Measurements from ENCODE around the gene DHRS1. TPM values are rescaled to one million over a fixed set of nuclear protein-coding genes. Genes with fewer than 3 reads are reported as not detected.

DHRS1 gene
- total RNA-seq, 1 donor from 2014 or later = 91.0 TPM

DNA sequence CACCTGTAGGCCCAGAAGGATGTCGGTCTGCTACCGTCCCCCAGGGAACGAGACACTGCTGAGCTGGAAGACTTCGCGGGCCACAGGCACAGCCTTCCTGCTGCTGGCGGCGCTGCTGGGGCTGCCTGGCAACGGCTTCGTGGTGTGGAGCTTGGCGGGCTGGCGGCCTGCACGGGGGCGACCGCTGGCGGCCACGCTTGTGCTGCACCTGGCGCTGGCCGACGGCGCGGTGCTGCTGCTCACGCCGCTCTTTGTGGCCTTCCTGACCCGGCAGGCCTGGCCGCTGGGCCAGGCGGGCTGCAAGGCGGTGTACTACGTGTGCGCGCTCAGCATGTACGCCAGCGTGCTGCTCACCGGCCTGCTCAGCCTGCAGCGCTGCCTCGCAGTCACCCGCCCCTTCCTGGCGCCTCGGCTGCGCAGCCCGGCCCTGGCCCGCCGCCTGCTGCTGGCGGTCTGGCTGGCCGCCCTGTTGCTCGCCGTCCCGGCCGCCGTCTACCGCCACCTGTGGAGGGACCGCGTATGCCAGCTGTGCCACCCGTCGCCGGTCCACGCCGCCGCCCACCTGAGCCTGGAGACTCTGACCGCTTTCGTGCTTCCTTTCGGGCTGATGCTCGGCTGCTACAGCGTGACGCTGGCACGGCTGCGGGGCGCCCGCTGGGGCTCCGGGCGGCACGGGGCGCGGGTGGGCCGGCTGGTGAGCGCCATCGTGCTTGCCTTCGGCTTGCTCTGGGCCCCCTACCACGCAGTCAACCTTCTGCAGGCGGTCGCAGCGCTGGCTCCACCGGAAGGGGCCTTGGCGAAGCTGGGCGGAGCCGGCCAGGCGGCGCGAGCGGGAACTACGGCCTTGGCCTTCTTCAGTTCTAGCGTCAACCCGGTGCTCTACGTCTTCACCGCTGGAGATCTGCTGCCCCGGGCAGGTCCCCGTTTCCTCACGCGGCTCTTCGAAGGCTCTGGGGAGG, 11.3 kb upstream of the DHRS1 start, which contains the start of gene LTB4R:
TSS of gene LTB4R (plus strand) at position 857 of the 959 bp plus-strand sequence. CDS start 4,150 bp downstream, outside the sequence.
- ATAC-seq = peak; percentile 69

DNA sequence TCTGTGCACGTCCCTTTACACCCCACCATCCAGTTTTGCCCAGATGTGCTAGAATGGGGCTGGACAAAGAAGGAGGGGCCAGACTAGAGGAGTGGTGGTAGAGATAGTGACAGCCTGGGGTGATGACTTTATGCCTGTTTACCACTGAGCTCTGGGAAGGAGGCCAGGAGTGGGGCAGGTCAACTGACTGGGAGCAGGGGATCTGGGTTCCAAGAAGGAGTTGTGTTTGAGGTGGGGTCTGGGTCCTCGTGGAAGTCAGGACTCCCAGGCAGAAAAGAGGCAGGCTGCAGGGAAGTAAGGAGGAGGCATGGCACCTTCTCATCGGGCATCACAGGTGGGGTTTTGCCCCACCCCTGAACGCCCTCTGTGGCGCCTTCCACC, 10.7 kb upstream of the DHRS1 start:
- ATAC-seq (peak; percentile 46), DNase-seq (ENCODE audit: low spot score) (peak; percentile 85)

More for the DNA sequence above, 11.3 kb upstream of the DHRS1 start, which contains the start of gene LTB4R:
- DNase-seq (ENCODE audit: low spot score) = peak; percentile 91

DNA sequence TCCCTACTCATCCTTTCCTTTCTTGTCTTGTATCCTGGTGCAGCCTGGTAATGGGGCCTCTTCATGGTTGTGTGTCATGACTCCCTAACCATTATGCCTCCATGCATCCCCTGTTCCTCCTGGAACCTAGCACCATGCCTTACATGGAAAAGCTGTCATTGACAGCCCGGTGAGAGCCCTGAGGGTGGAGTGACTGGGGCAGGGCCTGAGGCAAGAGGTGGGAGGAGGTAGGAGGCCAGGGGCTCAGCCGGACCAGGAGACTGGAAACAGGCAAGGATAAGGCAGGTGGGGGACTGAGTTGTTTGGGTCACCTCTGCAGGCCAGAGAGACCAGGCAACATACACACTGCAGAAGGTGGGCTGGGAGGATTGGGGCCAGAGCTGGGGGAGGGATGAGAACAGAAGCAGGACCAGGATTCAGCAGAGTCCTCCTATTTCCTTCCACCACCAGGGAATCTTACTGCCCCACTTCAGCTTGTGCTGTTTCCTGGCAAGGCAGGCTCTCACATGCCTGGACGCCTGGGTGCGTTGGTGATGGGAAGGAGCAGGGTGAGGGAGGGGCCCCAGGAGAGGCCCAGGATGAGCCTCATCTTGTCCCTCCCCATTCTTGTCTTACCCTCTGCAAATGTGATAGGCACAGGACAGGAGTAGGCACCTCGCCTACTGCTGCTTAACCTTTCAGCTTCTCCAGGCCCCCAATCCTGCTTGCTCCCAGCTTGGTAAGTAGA, 10.1 kb upstream of the DHRS1 start, which contains the start of gene LTB4R2:
TSS of gene LTB4R2 (plus strand) at position 603 of the 727 bp plus-strand sequence. CDS start 525 bp downstream, outside the sequence.
- ATAC-seq (no peak), DNase-seq (ENCODE audit: low spot score) (no peak)

DNA sequence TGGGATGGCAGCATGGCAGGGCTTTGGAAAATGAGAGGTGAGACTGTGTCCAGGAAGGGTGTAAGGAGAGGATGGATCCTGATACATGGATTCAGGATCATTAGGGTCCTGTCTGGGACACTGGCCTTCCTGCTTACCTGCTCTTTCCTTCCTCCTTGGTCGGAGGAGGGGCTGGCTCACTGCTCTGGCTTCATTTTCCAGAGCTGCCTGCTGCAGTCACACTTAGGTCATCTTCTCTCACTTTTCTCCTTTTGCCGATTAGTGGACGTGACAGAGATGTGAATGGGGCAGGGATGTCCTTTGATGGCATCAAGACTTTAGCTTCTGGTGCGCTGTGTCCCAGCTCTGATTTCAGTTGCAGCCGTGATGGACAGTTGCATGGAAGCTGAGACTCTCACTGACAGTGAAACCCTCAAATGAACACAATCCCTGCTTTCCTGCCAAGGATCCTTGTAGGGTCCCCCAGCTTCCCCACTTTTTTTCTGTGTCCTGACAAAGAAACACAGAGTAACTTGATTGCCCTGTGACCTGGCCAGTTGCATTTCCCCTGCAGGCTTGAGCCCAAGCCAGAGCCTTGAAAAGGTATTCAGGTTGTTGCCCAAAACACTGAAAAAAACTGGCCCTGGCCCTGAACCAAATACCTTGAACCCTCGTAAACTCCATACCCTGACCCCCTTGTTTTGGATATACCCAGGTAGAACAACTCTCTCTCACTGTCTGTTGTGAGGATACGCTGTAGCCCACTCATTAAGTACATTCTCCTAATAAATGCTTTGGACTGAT, 9.0 kb upstream of the DHRS1 start:
- peak; percentile 71 for DNase-seq (ENCODE audit: low spot score)
- peak; percentile 1 for ATAC-seq

DNA sequence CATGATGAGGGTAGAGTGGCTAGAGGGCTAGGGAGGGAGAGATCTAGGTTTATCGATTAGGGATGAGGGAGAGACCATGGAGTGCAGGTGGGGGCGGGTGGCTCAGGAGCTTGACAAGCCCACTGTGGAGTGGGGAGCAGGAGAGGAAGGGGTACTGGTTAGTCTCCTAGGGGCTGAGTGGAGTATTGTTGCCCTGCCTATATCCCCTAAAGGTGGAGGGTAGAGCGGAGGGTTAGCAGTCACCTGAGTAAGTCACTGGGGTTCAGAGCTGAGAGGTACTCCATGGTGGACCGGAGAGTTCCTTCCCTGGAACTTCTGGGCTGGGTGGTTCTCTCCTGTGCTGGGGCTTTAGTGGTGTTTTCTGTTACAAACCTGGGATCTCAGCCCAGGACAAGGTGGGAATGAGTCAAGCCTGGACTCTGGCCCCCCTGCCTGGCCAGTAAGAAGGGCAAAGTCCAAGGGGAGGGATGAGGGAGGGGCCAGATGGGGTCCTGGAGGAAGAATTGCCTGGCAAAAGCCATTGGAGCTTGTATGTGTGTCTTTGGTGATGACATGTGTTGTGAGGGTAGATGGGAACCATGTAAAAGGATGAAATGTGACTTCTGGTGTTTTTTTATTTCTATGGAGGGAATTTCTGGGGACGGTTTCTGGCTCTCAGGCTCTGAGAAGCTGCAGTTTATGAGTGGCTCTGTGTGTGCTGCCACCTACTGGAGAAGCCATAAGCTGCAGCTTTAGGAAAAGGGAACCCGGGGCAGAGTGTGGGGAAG, 8.2 kb upstream of the DHRS1 start, which contains the start of gene CIDEB:
TSS of gene CIDEB (minus strand) at position 403 of the 767 bp plus-strand sequence. CDS start at position 284, 119 bp downstream.
- ATAC-seq = peak; percentile 59
- peak; percentile 92 for DNase-seq (ENCODE audit: low spot score)

DNA sequence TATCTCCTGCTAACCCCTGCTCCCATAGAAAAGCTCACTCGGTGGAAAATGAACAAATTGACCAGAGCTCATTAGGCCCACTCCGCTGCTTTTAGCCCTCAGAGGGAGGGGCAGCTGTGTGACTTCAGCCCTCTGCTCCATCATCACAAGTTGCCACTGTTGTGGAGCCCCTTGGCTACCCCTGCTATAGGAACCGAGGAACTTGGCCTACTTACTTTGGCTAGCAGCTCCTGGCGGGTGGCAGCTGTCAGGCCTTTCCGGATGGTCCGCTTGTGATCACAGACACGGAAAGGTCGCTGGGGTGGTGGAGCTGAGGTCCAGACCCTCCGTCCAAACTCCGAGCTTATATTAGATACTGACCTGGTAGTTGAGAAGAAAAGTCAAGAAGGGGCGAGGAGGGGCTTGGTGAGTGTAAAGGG, 7.6 kb upstream of the DHRS1 start:
- DNase-seq (ENCODE audit: low spot score) (no peak), ATAC-seq (no peak)

DNA sequence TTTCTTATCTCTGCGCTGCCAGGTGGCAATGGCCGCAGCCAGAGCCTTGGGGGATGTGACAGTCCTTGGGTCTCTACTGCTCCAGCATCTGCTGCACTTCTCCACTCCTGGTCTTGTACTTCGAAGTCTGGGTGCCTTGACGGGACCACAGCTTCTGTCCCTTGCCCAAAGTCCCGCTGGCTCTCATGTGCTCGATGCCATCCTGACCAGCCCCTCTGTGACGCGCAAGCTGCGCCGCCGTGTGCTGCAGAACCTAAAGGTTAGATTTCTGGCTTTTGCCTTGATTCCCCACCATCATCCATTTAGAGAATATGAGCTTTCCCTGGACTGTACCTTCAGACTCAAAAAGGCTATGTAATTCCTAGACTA, 4.4 kb upstream of the DHRS1 start:
- ATAC-seq (no peak), DNase-seq (ENCODE audit: low spot score) (no peak)

DNA sequence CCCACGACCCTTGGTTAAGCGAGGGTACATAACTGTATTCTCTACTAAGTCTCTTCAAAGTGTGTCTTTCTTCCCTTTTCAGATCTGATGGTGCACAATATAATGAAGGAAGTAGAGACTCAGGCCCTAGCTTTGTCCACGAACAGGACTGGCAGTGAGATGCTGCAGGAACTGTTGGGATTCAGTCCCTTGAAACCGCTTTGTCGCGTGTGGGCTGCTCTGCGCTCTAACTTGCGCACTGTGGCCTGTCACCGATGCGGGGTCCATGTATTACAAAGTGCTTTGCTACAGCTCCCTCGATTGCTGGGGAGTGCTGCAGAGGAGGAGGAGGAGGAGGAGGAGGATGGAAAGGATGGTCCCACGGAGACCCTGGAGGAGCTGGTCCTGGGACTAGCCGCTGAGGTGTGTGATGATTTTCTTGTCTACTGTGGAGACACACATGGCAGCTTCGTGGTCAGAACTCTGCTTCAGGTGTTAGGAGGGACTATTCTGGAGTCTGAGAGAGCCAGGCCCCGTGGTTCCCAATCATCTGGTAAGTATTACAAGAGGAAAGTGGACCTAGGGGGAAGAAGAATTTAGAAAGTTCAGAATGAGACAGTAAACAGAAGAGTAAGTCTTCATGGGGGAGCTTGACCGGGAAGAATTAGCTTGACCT, 873 bp upstream of the DHRS1 start:
- ATAC-seq = no peak
- DNase-seq (ENCODE audit: low spot score) = no peak

DNA sequence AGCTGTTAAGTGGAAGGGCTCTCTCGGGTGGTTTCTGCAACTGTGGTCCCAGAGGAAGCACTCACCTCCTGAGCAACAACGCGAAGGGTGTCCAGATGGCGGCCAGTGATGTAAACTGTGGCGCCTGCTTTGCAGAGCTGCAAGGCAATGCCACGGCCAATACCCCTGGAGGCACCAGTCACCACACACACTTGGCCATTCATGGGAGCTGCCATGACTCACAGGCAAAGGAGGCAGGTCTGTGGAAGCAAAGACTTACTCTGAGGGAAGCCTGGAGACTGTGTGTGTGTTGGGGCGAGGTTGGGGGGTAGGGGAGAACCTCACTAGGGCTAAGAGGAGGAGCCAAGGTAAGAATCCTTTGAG, 707 bp downstream of the DHRS1 start:
- no peak for DNase-seq (ENCODE audit: low spot score)
- peak; percentile 30 for ATAC-seq

DNA sequence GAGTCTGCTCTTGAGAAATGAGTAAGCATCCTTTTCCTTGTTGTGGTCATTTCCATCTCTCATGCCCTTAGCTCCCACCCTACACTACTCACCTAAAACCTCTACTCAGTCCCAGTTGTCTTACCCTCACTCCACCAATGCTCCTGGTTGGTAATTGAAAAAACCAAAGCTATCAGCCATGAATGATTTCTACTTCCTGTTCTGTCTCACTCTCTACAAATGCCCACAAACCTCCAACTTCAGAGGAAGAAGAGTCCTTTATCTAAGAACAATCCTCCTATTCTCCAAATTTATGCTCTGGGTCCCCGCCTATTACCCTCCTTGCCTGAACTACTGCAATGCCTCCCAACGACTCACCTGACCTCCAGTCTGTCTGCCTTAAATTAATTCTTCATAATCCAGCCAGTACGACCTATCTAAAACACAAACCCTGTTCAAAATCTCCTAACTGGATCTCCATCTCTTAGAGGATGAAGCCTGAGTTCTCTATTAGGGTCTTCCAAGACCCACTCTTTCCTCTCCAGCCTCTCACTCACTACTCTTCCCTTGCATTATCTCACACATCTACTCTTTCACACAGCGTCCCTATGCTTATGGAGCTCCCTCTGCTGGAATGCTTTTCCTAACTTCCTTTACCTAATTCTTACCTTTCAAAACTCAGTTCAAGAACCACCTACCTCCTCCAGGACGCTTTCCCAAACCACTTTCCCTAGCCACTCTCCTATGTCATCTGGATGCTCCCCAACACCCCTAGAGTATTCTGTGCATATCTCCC, 2.2 kb downstream of the DHRS1 start:
- DNase-seq (ENCODE audit: low spot score) (no peak), ATAC-seq (peak; percentile 33)

DNA sequence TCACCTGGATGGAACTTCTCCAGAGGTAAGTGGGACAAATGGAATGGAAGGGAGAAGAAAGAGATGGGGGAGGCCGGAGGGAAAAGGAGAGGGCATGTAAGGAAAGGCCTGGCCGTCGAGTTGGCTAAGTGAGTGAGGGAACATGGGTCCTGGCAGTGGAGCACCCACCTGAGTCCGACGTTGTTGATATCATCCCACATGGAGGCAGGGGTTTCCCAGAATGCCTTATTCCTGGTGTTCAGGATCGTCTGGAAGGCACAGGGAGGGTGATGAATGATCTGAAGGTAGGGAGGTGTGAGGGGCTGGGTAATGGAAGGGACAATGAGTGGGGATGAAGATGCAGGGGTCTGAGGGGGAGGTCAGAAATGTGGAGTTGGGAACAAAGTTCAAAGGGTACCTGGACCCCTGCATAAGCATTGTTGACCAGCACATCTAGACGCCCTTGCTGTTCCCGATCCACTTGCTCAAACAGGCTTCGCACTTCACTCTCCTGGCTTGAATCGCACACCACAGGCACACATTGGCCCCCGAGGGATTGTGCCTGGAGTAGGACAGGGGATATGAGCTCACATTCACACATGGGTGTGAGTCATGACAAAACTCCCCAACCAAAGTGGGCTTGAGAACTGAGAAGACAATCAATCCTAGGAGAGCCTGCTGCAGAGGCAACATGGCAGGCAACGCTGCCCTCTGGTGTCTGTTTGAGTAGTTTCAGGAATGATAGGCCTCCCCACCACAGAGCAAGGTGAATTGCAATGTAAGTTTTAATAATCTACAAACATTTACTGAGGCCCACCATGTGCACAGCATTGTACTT, 3.0 kb downstream of the DHRS1 start:
- DNase-seq (ENCODE audit: low spot score) (no peak), ATAC-seq (peak; percentile 37)

DNA sequence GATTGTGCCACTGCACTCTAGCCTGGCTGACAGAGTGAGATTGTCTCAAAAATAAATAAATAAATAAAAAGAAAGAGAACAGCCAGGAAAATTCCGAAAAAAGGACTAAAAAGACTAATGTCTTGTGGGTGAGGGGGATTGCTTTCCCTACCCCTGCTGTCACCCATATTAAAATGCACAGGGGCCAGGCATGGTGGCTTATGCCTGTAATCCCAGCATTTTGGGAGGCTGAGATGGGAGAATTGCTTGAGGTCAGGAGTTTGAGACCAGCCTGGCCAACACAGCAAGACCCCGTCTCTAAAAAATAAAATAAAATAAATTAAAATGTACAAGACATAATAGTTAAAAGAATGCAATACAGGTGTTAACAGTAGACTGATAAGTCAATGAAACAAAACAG, 6.1 kb downstream of the DHRS1 start:
- ATAC-seq = no peak
- no peak for DNase-seq (ENCODE audit: low spot score)

DNA sequence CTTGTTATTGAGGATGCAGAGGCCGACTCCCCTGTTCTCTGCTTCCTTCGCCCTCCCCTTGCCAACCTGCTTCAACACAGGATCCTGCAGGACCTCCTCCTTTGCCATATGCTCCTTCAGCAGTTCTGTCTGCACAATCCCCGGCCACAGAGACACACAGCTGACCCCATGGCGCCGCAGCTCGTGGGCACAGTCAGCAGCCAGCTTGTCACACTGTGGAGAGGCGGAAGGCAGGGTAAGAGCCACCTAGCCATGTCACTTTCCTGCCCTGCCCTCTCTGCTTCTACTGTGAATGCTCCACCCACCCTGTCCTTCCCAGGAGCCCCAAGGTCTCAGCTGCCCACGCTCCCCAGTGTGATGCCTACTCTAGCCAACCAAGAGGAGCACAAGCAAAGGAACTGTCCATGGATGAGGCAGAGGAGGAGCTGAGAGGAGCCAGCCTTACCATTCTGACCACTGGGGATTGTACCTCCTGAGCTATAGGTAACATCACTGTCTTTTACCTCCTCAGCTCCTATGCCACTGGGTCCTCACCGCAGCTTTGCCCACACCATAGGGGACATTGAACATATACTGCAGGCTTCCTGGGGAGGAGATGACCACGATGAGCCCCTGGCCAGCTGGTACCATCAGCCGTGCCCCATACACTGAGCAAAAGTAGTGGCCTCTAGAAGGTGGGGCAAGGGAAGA, 7.3 kb downstream of the DHRS1 start:
- DNase-seq (ENCODE audit: low spot score) = no peak
- peak; percentile 7 for ATAC-seq

DNA sequence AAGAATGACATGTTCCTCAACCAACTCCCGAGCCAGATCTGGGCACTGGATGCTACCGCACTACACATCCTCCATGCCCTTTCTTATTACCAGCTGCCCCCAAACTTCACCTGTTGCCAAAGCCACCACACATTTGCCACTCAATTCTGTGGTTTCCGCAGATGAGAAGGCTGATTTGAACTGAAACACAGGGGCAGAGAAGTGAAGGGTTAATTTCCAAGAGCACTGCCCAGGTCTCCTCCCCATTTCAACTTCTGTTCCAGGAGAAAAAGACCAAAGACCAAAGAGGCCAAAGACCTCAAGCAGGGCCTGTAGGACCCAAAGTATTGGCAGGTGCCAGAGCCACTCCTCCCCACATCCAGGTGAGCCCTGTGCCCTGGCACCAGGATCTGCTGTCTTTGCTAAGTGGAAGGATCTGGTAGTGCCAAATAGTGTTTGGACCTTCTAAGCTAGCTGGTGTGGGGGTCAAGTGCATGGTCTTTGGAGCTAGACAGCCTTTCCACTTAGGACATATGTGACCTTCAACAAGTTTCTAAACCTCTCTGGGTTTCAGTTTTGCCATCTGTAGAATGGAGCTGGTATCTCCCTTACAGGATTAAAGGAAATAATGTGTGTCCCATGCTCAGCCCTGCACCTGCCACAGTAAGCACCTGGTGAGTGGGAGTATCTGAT, 8.0 kb downstream of the DHRS1 start:
- ATAC-seq = peak; percentile 93
- DNase-seq (ENCODE audit: low spot score) = peak; percentile 86

DNA sequence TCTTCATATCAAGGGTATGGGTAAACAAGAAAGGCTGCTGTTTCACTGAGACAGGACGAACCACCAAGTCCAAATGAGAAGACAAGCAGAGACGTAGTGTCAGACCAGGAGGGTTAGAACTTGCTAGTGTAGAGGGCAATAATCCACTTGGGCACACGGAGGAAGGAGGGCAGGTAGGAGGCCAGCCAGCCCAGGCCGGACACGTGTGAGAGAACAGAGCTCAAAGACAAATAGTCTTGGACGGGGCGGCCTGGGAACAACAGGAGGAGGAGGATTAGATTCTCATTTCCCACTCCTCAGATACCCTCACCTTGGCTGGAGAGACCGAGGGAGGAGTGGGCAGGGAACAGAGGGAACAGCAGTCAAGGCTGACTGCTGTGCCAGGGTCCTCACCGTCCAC, 8.8 kb downstream of the DHRS1 start:
- ATAC-seq (peak; percentile 57), DNase-seq (ENCODE audit: low spot score) (no peak)

DNA sequence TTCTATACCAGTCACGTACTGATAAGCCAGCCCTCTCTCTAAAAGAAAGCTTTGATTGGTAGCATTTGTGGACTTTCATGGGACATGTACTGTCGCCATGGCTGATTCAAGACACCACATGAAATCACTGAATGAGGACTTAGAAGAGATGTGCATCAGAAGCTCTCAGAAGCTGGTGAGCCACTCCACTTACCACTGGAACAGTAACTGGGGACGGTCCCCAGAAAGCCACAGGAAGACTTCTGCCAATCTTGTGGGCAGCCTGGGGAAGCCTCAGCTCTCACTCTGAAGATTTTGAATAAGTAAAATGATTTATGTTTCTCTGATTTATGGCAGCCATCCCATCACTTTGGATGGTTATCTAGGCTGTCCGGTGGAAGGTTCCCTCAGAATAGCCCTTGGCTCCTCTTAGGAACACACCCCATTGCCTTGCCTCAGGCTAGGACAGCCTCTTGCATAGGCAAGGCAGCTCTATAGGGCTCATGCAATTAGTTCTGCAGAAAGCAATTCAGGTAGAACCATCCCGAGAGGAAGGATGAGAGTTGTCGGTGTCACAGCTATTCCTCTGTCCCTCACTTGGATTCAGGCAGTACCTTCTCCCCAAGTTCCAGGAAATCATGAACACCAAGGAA, 9.8 kb downstream of the DHRS1 start:
- ATAC-seq (no peak), DNase-seq (ENCODE audit: low spot score) (no peak)
